ENCODE results near the gene RPTOR. TPM values are rescaled to one million over a fixed set of nuclear protein-coding genes. Genes with fewer than 3 reads are reported as not detected.

Gene RPTOR
- total and polyA plus RNA-seq, 10 of the 15 experiments (the other 5 are each of a cell fraction or from before 2014, with no cell fraction given): 0.18 to 32.1 (median 7.8) TPM

GRCh38 chr17:80586846-80587228 is 42.2 kb downstream of the RPTOR start:
- DNase-seq (ENCODE audit: low read depth, low spot score) (no peak), FAIRE-seq (no peak), ATAC-seq (no peak)
- TF ChIP-seq MXI1 (IDR thresholded peaks at IDR 0.05; ENCODE audit: low read depth, low read length) (no peak), RUNX3 (IDR thresholded peaks at IDR 0.05; ENCODE audit: low read length) (no peak), ZNF687 (IDR thresholded peaks at IDR 0.05) (no peak)
- Histone ChIP-seq H2AFZ (ENCODE audit: control insufficient read depth, low read depth, low read length) (no peak overlapping the region), H3K9ac (ENCODE audit: control insufficient read depth, insufficient read depth, low read length) (no peak overlapping the region), H3K27me3 (replicated peaks in 1 of 2; ENCODE audit: control insufficient read depth in 2 of 2, insufficient read depth in 2 of 2, low read length in 1 of 2) (no peaks in the 10 kb centered on the region), H4K20me1 (ENCODE audit: control insufficient read depth, insufficient read depth) (no peaks in the 10 kb centered on the region), H3K36me3 (ENCODE audit: control insufficient read depth in 2 of 2, insufficient read depth in 2 of 2, low read length in 1 of 2) (peaks cover 4% of the 10 kb centered on the region in 2 experiments; a peak in 3 of 4 replicates), H3K9me3 (replicated peaks; ENCODE audit: control insufficient read depth, insufficient read depth, low read length) (no peaks in the 10 kb centered on the region), H3K4me2 (ENCODE audit: control insufficient read depth, insufficient read depth) (no peak overlapping the region), H3K79me2 (ENCODE audit: control insufficient read depth, insufficient read depth, low read length) (peaks cover 14% of the 10 kb centered on the region), H3K4me3 (no peak overlapping the region), H3K4me1 (ENCODE audit: control insufficient read depth, insufficient read depth, low read length) (no peaks in the 10 kb centered on the region; the same call in 1 of the 2 replicates), H3K27ac (ENCODE audit: control insufficient read depth, insufficient read depth) (no peak overlapping the region)
- intact Hi-C loops (cut with micrococcal nuclease; ENCODE audit: unreplicated experiment) (no loop called here), in situ Hi-C loops (cut with MboI) (no loop called here)
- ChIA-PET SMC1A (ENCODE audit: uncharacterized antibody, unreplicated experiment) (interaction anchor here (0.9 to 1.0 kb wide), 2 partner anchors 9 to 42 kb away, joined by 3 to 4 read pairs; no protein-coding TSS in a partner anchor), CTCF (no interaction called here), POLR2A (interaction anchor here (0.5 kb wide), 1 partner anchor 151 kb away, joined by 3 read pairs; no protein-coding TSS in a partner anchor), RAD21 (ENCODE audit: unreplicated experiment) (no interaction called here)
- 98% methylated on average over 25 of the region's 25 CpGs for WGBS (ENCODE audit: insufficient coverage, insufficient replicate concordance, low lambda C conversion rate, missing lambda C conversion rate)
- BruUV-seq (replicated peaks): no TSS peak
